Measurements from ENCODE around the gene MAPK9. TPM values are rescaled to one million over a fixed set of nuclear protein-coding genes. Genes with fewer than 3 reads are reported as not detected.

MAPK9 gene
- total RNA-seq, 2 donors from 2014 or later: 16.1 to 26.8 TPM

DNA sequence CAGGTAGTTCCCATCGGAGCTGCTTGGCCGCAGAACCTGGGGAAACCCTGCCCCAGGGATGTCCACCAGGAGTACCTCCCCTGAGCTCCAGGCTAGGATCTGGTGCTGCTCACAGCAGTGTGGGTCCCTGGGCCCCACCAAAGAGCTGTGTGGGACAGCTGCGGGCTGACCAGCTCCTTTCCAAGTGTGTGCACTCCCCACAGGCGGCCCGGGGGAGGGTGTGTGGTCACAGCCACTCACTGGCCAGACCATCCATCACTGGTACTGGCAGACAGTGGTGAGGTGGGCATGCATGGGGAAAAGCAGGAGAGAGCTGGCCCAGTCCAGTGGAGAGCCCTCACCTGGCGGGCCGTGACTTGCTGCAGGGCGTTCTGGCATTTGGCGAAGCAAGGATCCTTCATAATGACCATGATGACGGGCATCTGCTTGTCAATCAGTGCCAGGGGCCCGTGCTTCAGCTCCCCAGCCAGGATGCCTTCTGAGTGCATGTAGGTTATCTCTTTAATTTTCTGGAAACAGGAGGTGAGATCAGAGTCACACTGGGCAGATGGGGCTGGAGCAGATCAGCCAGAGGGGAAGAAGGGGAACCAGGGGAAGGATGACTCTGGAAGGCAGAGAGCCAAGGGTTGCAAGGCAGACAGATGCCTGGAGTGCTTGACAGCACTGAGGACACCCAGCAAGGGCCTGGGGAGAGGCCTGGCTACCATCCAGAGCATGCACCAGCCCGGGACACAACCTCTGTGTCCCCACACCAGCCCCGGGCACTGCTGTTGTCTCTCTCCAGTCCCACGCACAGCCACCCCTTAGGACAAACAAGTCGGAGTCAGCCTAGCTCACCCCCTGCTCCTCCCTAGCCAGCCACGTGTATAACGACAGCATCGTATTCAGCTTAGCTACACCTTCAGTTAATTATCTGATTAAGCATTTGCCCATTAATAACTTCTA lies 12.8 kb upstream of the MAPK9 start:
- Histone ChIP-seq H3K36me3 (no peaks in the 10 kb centered on the region), H3K9me3 (no peaks in the 10 kb centered on the region), H3K4me1 (ENCODE audit: control insufficient read depth in 1 of 2, low read depth in 2 of 2) (no peaks in the 10 kb centered on the region), H3K27ac (no peak overlapping the region), H3K4me3 (no peak overlapping the region), H3K27me3 (replicated peaks; ENCODE audit: insufficient read depth) (no peaks in the 10 kb centered on the region)
- ATAC-seq (ENCODE audit: insufficient number of reproducible peaks, low FRiP score, low read depth) (no peak), DNase-seq (ENCODE audit: low spot score) (no peak)
- TF ChIP-seq, protein P1, sequence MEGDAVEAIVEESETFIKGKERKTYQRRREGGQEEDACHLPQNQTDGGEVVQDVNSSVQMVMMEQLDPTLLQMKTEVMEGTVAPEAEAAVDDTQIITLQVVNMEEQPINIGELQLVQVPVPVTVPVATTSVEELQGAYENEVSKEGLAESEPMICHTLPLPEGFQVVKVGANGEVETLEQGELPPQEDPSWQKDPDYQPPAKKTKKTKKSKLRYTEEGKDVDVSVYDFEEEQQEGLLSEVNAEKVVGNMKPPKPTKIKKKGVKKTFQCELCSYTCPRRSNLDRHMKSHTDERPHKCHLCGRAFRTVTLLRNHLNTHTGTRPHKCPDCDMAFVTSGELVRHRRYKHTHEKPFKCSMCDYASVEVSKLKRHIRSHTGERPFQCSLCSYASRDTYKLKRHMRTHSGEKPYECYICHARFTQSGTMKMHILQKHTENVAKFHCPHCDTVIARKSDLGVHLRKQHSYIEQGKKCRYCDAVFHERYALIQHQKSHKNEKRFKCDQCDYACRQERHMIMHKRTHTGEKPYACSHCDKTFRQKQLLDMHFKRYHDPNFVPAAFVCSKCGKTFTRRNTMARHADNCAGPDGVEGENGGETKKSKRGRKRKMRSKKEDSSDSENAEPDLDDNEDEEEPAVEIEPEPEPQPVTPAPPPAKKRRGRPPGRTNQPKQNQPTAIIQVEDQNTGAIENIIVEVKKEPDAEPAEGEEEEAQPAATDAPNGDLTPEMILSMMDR (IDR thresholded peaks at IDR 0.05): no peak

DNA sequence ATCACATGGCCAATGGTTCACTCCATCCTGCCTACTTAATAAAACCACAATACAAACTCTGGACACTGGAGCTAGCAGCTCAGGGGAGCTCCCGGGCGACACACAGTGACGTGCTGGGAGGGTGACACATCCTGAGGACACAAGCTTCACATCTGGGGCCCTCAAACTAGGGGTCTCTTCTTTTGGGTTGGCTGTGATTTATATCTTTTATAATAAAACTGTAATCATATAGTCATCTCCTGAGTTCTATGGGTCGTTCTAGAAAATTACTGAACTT lies 12.1 kb upstream of the MAPK9 start:
- Histone ChIP-seq H3K36me3 (no peaks in the 10 kb centered on the region), H3K9me3 (no peaks in the 10 kb centered on the region), H3K27me3 (replicated peaks; ENCODE audit: insufficient read depth) (no peaks in the 10 kb centered on the region), H3K27ac (no peak overlapping the region), H3K4me3 (no peak overlapping the region), H3K4me1 (ENCODE audit: control insufficient read depth in 1 of 2, low read depth in 2 of 2) (no peaks in the 10 kb centered on the region)
- DNase-seq (ENCODE audit: low spot score) (no peak), ATAC-seq (ENCODE audit: insufficient number of reproducible peaks, low FRiP score, low read depth) (no peak)
- TF ChIP-seq, protein P1 (IDR thresholded peaks at IDR 0.05): no peak

DNA sequence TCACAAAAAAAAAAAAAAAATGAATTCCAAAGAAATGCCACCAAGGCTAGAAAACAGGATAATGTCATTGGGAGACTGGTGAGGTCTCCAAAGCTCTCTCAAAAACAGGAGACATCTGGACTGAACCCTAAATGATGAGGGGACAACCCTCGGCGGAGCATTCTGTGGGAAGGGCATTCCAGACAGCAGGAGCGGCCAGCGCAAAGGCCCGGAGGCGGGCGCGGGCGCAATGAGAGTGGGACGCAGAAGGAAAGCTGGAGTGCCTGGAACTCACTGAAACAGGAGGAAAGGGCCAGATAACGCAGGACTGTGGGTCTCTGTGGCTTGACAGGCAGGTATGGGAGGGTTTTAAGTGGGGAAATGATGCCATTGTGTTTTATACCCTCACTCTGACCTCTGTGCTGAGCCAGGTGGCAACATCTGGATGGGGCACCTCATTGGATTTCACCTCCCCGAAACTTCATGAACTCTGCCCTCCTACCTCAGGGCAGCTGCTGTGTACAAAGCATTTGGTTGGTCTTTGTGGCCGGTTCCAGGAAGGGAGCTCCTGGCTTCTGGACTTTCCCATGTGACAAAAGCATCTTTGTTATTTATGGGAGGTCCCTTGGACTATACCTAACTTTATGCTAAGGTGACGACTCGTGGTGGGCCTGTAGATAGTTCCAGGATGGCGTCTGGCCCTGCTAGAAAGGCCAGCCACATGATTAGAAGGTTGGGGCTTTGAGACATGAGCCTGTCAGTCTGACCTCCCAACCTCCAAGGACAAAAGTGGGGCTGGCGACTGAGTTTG lies 11.5 kb upstream of the MAPK9 start:
- H3K4me3 ChIP-seq: no peak overlapping the region
- no peak overlapping the region for H3K27ac ChIP-seq
- H3K9me3 ChIP-seq: no peaks in the 10 kb centered on the region
- no peaks in the 10 kb centered on the region for H3K36me3 ChIP-seq
- no peaks in the 10 kb centered on the region for H3K27me3 ChIP-seq (replicated peaks; ENCODE audit: insufficient read depth)
- ATAC-seq (ENCODE audit: insufficient number of reproducible peaks, low FRiP score, low read depth) (no peak), DNase-seq (ENCODE audit: low spot score) (no peak)
- no peaks in the 10 kb centered on the region for H3K4me1 ChIP-seq (ENCODE audit: control insufficient read depth in 1 of 2, low read depth in 2 of 2)
- TF ChIP-seq, protein P1 (IDR thresholded peaks at IDR 0.05): no peak

DNA sequence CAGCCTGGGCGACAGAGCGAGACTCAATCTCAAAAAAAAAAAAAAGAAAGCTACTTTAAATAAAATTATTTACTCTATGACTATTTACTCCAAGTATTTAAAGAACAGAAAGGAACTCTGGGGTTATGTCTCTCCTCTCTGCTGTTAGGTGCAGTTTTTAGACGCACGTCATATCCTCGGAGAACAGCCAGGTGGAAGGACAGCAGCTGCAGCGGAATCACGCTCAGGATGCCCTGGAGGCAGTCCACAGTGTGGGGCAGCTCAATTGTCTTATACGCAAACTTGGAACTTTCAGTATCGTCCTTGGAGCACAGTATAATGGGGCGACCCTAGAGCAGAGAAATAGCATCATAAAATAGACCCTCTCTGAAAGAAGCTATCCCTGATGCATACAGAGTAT lies 10.4 kb upstream of the MAPK9 start:
- H3K9me3 ChIP-seq: no peaks in the 10 kb centered on the region
- no peak overlapping the region for H3K4me3 ChIP-seq
- H3K27ac ChIP-seq: no peak overlapping the region
- ATAC-seq (ENCODE audit: insufficient number of reproducible peaks, low FRiP score, low read depth): no peak
- H3K27me3 ChIP-seq (replicated peaks; ENCODE audit: insufficient read depth): no peaks in the 10 kb centered on the region
- H3K4me1 ChIP-seq (ENCODE audit: control insufficient read depth in 1 of 2, low read depth in 2 of 2): no peaks in the 10 kb centered on the region
- no peak for DNase-seq (ENCODE audit: low spot score)
- TF ChIP-seq, protein P1 (IDR thresholded peaks at IDR 0.05): no peak
- H3K36me3 ChIP-seq: no peaks in the 10 kb centered on the region

DNA sequence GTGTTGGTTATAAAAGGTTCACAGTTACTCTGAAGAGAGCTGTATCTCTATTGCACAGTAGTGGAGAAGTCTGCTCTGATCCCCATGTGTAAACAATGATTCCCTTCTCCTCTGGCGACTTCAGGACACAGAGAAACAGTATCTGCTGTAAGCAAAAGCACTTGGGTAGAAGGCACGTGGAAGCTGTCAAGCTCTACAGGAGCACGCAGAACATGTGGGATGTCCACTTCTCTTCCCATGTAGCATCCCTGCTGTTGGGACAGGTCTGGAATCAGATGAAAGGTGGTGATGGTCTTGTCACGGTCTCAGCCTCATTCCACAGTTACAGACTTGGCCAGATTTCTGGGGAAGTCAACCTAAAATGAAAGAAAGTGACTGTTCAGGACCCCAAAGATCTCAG lies 9.4 kb upstream of the MAPK9 start:
- TF ChIP-seq, protein P1 (IDR thresholded peaks at IDR 0.05): no peak
- H3K27ac ChIP-seq: no peak overlapping the region
- no peaks in the 10 kb centered on the region for H3K27me3 ChIP-seq (replicated peaks; ENCODE audit: insufficient read depth)
- no peaks in the 10 kb centered on the region for H3K9me3 ChIP-seq
- ATAC-seq (ENCODE audit: insufficient number of reproducible peaks, low FRiP score, low read depth): no peak
- H3K36me3 ChIP-seq: no peaks in the 10 kb centered on the region
- DNase-seq (ENCODE audit: low spot score): no peak
- H3K4me3 ChIP-seq: no peak overlapping the region
- no peaks in the 10 kb centered on the region for H3K4me1 ChIP-seq (ENCODE audit: control insufficient read depth in 1 of 2, low read depth in 2 of 2)
